Measurements from ENCODE around the gene HPCAL1. TPM values are rescaled to one million over a fixed set of nuclear protein-coding genes. Genes with fewer than 3 reads are reported as not detected.

The HPCAL1 gene
- total RNA-seq, 1 experiment from 2014 or later, result 26.9 TPM

- no TSS peak for BruUV-seq (replicated peaks)
- TF ChIP-seq, protein P1, sequence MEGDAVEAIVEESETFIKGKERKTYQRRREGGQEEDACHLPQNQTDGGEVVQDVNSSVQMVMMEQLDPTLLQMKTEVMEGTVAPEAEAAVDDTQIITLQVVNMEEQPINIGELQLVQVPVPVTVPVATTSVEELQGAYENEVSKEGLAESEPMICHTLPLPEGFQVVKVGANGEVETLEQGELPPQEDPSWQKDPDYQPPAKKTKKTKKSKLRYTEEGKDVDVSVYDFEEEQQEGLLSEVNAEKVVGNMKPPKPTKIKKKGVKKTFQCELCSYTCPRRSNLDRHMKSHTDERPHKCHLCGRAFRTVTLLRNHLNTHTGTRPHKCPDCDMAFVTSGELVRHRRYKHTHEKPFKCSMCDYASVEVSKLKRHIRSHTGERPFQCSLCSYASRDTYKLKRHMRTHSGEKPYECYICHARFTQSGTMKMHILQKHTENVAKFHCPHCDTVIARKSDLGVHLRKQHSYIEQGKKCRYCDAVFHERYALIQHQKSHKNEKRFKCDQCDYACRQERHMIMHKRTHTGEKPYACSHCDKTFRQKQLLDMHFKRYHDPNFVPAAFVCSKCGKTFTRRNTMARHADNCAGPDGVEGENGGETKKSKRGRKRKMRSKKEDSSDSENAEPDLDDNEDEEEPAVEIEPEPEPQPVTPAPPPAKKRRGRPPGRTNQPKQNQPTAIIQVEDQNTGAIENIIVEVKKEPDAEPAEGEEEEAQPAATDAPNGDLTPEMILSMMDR (IDR thresholded peaks at IDR 0.05; ENCODE audit: insufficient read depth in 1 of 2, low read depth in 1 of 2, low read length in 1 of 2, severe bottlenecking in 1 of 2, unreplicated experiment in 1 of 2), result no peak
- CTCF ChIA-PET, result no interaction called here
- peaks cover 12% of the 10 kb centered on the region; the same call in 1 of the 2 replicates for H3K4me1 ChIP-seq
- no peak for DNase-seq
- H3K4me3 Mint-ChIP-seq (ENCODE audit: unreplicated experiment), result no peak overlapping the region
- H3K9me3 Mint-ChIP-seq (ENCODE audit: unreplicated experiment), result no peaks in the 10 kb centered on the region
- H3K36me3 Mint-ChIP-seq (ENCODE audit: insufficient read depth, unreplicated experiment), result peaks cover 41% of the 10 kb centered on the region
- peaks cover 4% of the 10 kb centered on the region for H3K4me1 Mint-ChIP-seq (ENCODE audit: low read depth, unreplicated experiment)
- H3K27me3 ChIP-seq (replicated peaks; ENCODE audit: control insufficient read depth, insufficient read depth, low read length), result no peaks in the 10 kb centered on the region
- intact Hi-C loops (cut with micrococcal nuclease; ENCODE audit: unreplicated experiment), result no loop called here
- POLR2A ChIA-PET, result no interaction called here
- no peaks in the 10 kb centered on the region for H3K9me3 ChIP-seq
- no peak overlapping the region for H3K4me3 ChIP-seq (ENCODE audit: low read depth, low read length)
- H3K36me3 ChIP-seq (ENCODE audit: control insufficient read depth, insufficient read depth, low read length), result peaks cover 2% of the 10 kb centered on the region; the same call in 1 of the 2 replicates
- H3K27me3 Mint-ChIP-seq (ENCODE audit: insufficient read depth, unreplicated experiment), result no peaks in the 10 kb centered on the region
- H3K27ac Mint-ChIP-seq (ENCODE audit: unreplicated experiment), result no peak overlapping the region
Measured at GRCh38 chr2:10396464-10396863, 93.8 kb downstream of the HPCAL1 start.

- ChIA-PET POLR2A (no interaction called here), CTCF (interaction anchor here (0.9 kb wide), 1 partner anchor 11 kb away, joined by 3 read pairs; no protein-coding TSS in a partner anchor)
- Mint-ChIP-seq H3K4me3 (ENCODE audit: unreplicated experiment) (no peak overlapping the region), H3K27ac (ENCODE audit: unreplicated experiment) (no peak overlapping the region), H3K27me3 (ENCODE audit: insufficient read depth, unreplicated experiment) (no peaks in the 10 kb centered on the region), H3K4me1 (ENCODE audit: low read depth, unreplicated experiment) (peaks cover 4% of the 10 kb centered on the region), H3K36me3 (ENCODE audit: insufficient read depth, unreplicated experiment) (peaks cover 41% of the 10 kb centered on the region), H3K9me3 (ENCODE audit: unreplicated experiment) (no peaks in the 10 kb centered on the region)
- no TSS peak for BruUV-seq (replicated peaks)
- peaks cover 19% of the 10 kb centered on the region; the same call in 1 of the 2 replicates for H3K4me1 ChIP-seq
- intact Hi-C loops (cut with micrococcal nuclease; ENCODE audit: unreplicated experiment), result no loop called here
- H3K9me3 ChIP-seq, result no peaks in the 10 kb centered on the region
- peaks cover 2% of the 10 kb centered on the region; the same call in 1 of the 2 replicates for H3K36me3 ChIP-seq (ENCODE audit: control insufficient read depth, insufficient read depth, low read length)
- no peaks in the 10 kb centered on the region for H3K27me3 ChIP-seq (replicated peaks; ENCODE audit: control insufficient read depth, insufficient read depth, low read length)
- DNase-seq, result no peak
- no peak overlapping the region for H3K4me3 ChIP-seq (ENCODE audit: low read depth, low read length)
- TF ChIP-seq, protein P1 (IDR thresholded peaks at IDR 0.05; ENCODE audit: insufficient read depth in 1 of 2, low read depth in 1 of 2, low read length in 1 of 2, severe bottlenecking in 1 of 2, unreplicated experiment in 1 of 2), result no peak
Measured at GRCh38 chr2:10397297-10397875, 94.7 kb downstream of the HPCAL1 start.

DNA sequence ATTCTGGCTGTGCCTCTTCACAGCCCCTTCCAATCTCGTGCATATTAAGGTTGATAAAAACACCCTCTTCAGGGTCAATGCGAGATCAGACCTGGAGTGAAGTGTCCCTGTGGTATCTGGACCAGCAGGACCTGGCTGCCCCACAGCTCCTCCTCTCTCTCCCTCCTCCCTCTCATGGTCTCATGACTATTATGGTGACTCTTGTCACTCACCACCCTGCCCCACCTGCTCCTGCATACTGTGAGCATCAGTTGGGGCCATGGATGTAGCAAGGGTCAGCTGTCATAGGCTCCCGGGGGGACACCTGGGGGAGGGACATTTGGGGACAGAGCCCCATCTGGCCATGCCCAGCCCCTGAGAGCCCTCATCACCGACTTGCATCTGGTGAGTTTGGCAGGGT is 95.2 kb downstream of the HPCAL1 start:
- POLR2A ChIA-PET, result no interaction called here
- Histone ChIP-seq H3K4me3 (ENCODE audit: low read depth, low read length) (no peak overlapping the region), H3K4me1 (peaks cover 19% of the 10 kb centered on the region; the same call in 1 of the 2 replicates), H3K9me3 (no peaks in the 10 kb centered on the region), H3K27me3 (replicated peaks; ENCODE audit: control insufficient read depth, insufficient read depth, low read length) (no peaks in the 10 kb centered on the region), H3K36me3 (ENCODE audit: control insufficient read depth, insufficient read depth, low read length) (peaks cover 2% of the 10 kb centered on the region; the same call in 1 of the 2 replicates)
- H3K4me3 Mint-ChIP-seq (ENCODE audit: unreplicated experiment), result no peak overlapping the region
- CTCF ChIA-PET, result interaction anchor here (0.9 kb wide), 1 partner anchor 11 kb away, joined by 3 read pairs; no protein-coding TSS in a partner anchor
- no TSS peak for BruUV-seq (replicated peaks)
- peaks cover 4% of the 10 kb centered on the region for H3K4me1 Mint-ChIP-seq (ENCODE audit: low read depth, unreplicated experiment)
- TF ChIP-seq, protein P1 (IDR thresholded peaks at IDR 0.05; ENCODE audit: insufficient read depth in 1 of 2, low read depth in 1 of 2, low read length in 1 of 2, severe bottlenecking in 1 of 2, unreplicated experiment in 1 of 2), result no peak
- H3K27me3 Mint-ChIP-seq (ENCODE audit: insufficient read depth, unreplicated experiment), result no peaks in the 10 kb centered on the region
- H3K36me3 Mint-ChIP-seq (ENCODE audit: insufficient read depth, unreplicated experiment), result peaks cover 41% of the 10 kb centered on the region
- H3K9me3 Mint-ChIP-seq (ENCODE audit: unreplicated experiment), result no peaks in the 10 kb centered on the region
- intact Hi-C loops (cut with micrococcal nuclease; ENCODE audit: unreplicated experiment), result no loop called here
- H3K27ac Mint-ChIP-seq (ENCODE audit: unreplicated experiment), result no peak overlapping the region
- no peak for DNase-seq

Measured in Caco-2 (cell line).